Epithelial cell of proximal tubule (primary cell): Measurements from ENCODE around the gene SLC29A2. TPM values are rescaled to one million over a fixed set of nuclear protein-coding genes. Genes with fewer than 3 reads are reported as not detected.
A peak's percentile ranks its signal among the peaks of the same experiment; 100 is the strongest.

Experiments
- DNase-seq: peaks from one replicate; pipeline ENCODE4 v3.0.0-alpha.2; 2011; ENCODE audit warnings: low read depth
- H3K4me3 ChIP-seq: 2 replicates; pipeline ENCODE4 v1.5.1; 2011; ENCODE audit warnings: low read depth, mild to moderate bottlenecking, low read length
- CTCF ChIP-seq: conservative IDR thresholded peaks from 2 replicates; pipeline ENCODE4 v1.5.1; 2012; ENCODE audit warnings: low read depth, mild to moderate bottlenecking, low read length
- total RNA-seq: library from RNA; depleted of rRNA; stranded (reverse); fragments of >200 nt; gene quantifications from 2 replicates; pipeline ENCODE4 v1.2.3, GENCODE V29; 2015

SLC29A2 gene
- total RNA-seq, 1 donor from 2014 or later = 6.6 TPM

GRCh38 chr11:66344550-66345315, 26.8 kb downstream of the SLC29A2 start, which contains the start of gene BRMS1:
TSS of gene BRMS1 (minus strand) at chr11:66345104. CDS start at chr11:66342234, 2,870 bp downstream.
- peak; percentile 76 for DNase-seq
- TF ChIP-seq CTCF = no peak
- H3K4me3 ChIP-seq = peak within 1 kb of the TSS; percentile 88

- H3K4me3 ChIP-seq = no peak overlapping the region
- no peak for DNase-seq
These were observed 28.4 kb downstream of the SLC29A2 start for GRCh38 chr11:66343176-66343575.

GRCh38 chr11:66341502-66342126, 29.9 kb downstream of the SLC29A2 start:
- TF ChIP-seq CTCF = no peak
- DNase-seq = no peak
- no peak overlapping the region for H3K4me3 ChIP-seq

More at GRCh38 chr11:66343176-66343575, 28.4 kb downstream of the SLC29A2 start:
- no peak for TF ChIP-seq CTCF

- TF ChIP-seq CTCF = no peak
- no peak overlapping the region for H3K4me3 ChIP-seq
- DNase-seq = no peak
These were observed 30.7 kb downstream of the SLC29A2 start for GRCh38 chr11:66340596-66341501.

GRCh38 chr11:66339686-66340483, 31.7 kb downstream of the SLC29A2 start:
- DNase-seq = no peak
- no peak overlapping the region for H3K4me3 ChIP-seq
- no peak for TF ChIP-seq CTCF

- no peak for TF ChIP-seq CTCF
- no peak for DNase-seq
These were observed 32.3 kb downstream of the SLC29A2 start for GRCh38 chr11:66339162-66339675.

More at GRCh38 chr11:66339162-66339675, 32.3 kb downstream of the SLC29A2 start:
- no peak overlapping the region for H3K4me3 ChIP-seq
